CD4-positive, alpha-beta T cell (primary cell): ENCODE results near the gene GDF15. TPM values are rescaled to one million over a fixed set of nuclear protein-coding genes. Genes with fewer than 3 reads are reported as not detected.
A peak's percentile ranks its signal among the peaks of the same experiment; 100 is the strongest.

Experiments
- ATAC-seq: fragments of 200-7000 bp; cut with Tn5 transposase; one replicate; pipeline ENCODE4 v1.10.0; 2022; ENCODE audit warnings: mild to moderate bottlenecking; ENCODE audit not compliant: poor library complexity
- CTCF ChIA-PET: fragments of 350-600 bp; sonication (Branson Sonifier 250); formaldehyde crosslinking; loops from one replicate; lab custom pipeline; 2021; ENCODE audit warnings: antibody characterized with exemption, inconsistent platforms; lab: Charles Lee
- POLR2A ChIA-PET: fragments of 350-600 bp; sonication (Branson Sonifier 250); formaldehyde crosslinking; loops from one replicate; lab custom pipeline; 2021; ENCODE audit warnings: antibody characterized with exemption, inconsistent platforms; lab: Charles Lee
- DNase-seq, 14 experiments: peaks; one replicate each; pipeline ENCODE4 v3.0.0-alpha.2; 2013 to 2020; ENCODE audit warnings: mixed read lengths in 2 of 14
- H3K27ac ChIP-seq, 2 donors: one replicate each; pipeline versions ENCODE4 v1.5.1 to v1.7.0; 2013; ENCODE audit warnings: low read length in 2 of 2, low read depth in 1 of 2, mild to moderate bottlenecking in 1 of 2
- H3K27me3 ChIP-seq, 2 experiments: 1 replicate in 1 of 2; 2 replicates in 1 of 2; pipeline versions ENCODE4 v1.6.1 to v1.7.0; 2013; ENCODE audit warnings: low read length in 2 of 2, control low read depth in 1 of 2, mild to moderate bottlenecking in 1 of 2, moderate library complexity in 1 of 2; ENCODE audit not compliant: insufficient read depth in 2 of 2, control insufficient read depth in 1 of 2
- H3K36me3 ChIP-seq: one replicate; pipeline ENCODE4 v1.6.1; 2013; ENCODE audit warnings: low read length, control low read depth; ENCODE audit not compliant: insufficient read depth
- H3K4me1 ChIP-seq: one replicate; pipeline ENCODE4 v1.6.1; 2013; ENCODE audit warnings: low read length, control low read depth; ENCODE audit not compliant: insufficient read depth
- H3K4me3 ChIP-seq: one replicate; pipeline ENCODE4 v1.5.1; 2013; ENCODE audit warnings: mild to moderate bottlenecking, low read length, moderate library complexity
- H3K9me3 ChIP-seq, 2 experiments: 1 replicate in 1 of 2; 2 replicates in 1 of 2; pipeline versions ENCODE4 v1.6.1 to v1.7.0; 2013; ENCODE audit warnings: low read length in 2 of 2, mild to moderate bottlenecking in 2 of 2, control low read depth in 1 of 2, moderate library complexity in 1 of 2; ENCODE audit not compliant: control insufficient read depth in 1 of 2, insufficient read depth in 1 of 2
- H3K27ac Mint-ChIP-seq: one replicate; pipeline ENCODE4 v1.8.0; 2020; ENCODE audit warnings: mixed read lengths
- H3K27me3 Mint-ChIP-seq: one replicate; pipeline ENCODE4 v1.8.0; 2021; ENCODE audit warnings: mixed read lengths
- H3K36me3 Mint-ChIP-seq: one replicate; pipeline ENCODE4 v1.8.0; 2021; ENCODE audit warnings: low read depth, mixed read lengths
- H3K4me1 Mint-ChIP-seq: one replicate; pipeline ENCODE4 v1.8.0; 2021; ENCODE audit warnings: low read depth, mixed read lengths
- H3K4me3 Mint-ChIP-seq: one replicate; pipeline ENCODE4 v1.8.0; 2020; ENCODE audit warnings: mild to moderate bottlenecking, mixed read lengths
- H3K9me3 Mint-ChIP-seq: one replicate; pipeline ENCODE4 v1.8.0; 2020; ENCODE audit warnings: mixed read lengths
- intact Hi-C, 2 experiments: fragments of 100-400 bp; cut with DNase I in 1 of 2; cut with micrococcal nuclease in 1 of 2; formaldehyde crosslinking; loops; one replicate each; pipeline versions ENCODE4 v1.15.1 to v1.9.0; 2023 to 2025; cut with DNase I, micrococcal nuclease
- total RNA-seq, 174 experiments: library from RNA in 2 of 174; stranded (reverse) in 2 of 174; gene quantifications; one replicate each; pipeline ENCODE4 v1.2.3 and lab custom pipeline; 2021 to 2026
- TF ChIP-seq, protein P1 (sequence below): fragments of 200-600 bp; IDR thresholded peaks from one replicate; pipeline ENCODE4 v1.8.0; 2022; ENCODE audit warnings: antibody characterized with exemption, mild to moderate bottlenecking

GDF15 gene
- total RNA-seq, 2 experiments from 2014 or later: not detected

GRCh38 chr19:18373407-18373891 lies 12.5 kb upstream of the GDF15 start:
- POLR2A ChIA-PET: no interaction called here
- Mint-ChIP-seq H3K36me3 (no peaks in the 10 kb centered on the region), H3K4me3 (no peak overlapping the region)

DNA sequence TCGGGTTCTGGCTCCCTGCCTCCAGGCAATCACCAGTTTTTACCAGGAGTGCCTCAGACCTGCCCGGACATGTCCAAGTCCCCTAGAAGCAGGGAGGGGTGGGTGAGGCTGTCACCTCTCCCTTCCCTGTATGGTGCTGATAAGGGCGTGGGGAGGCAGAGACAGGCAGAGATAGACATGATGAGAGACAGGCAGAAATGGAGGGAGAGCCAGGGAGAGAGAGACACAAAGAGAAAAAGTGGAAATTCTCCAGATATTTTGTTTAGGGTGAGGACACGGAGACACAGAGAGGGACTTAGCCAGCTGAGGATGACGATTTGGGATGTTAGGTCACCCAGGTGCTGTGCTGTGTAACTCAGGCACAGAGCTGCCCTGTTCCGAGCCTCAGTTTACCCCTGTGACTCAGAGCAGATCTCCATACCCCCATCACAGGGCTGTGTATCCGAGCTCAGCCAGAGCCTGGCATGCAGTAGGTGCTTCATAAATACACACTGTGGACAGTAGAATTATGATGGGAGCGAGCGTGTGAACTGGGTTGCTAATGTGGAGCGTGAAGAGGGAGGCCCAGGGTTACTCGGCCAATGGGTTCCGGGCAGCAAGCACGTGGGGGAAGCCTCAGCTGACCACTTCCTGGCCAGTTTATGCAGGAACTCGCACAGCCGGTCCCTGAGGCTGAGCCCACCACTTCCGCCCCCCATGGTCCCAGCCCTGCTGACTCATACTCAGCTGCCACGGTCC lies 11.9 kb upstream of the GDF15 start:
- Histone ChIP-seq H3K36me3 (no peaks in the 10 kb centered on the region), H3K9me3 (no peaks in the 10 kb centered on the region), H3K27ac (no peak overlapping the region), H3K4me3 (no peak overlapping the region), H3K27me3 (no peaks in the 10 kb centered on the region), H3K4me1 (peaks cover 14% of the 10 kb centered on the region)
- Mint-ChIP-seq H3K27ac (no peak overlapping the region), H3K27me3 (peaks cover 8% of the 10 kb centered on the region), H3K9me3 (no peaks in the 10 kb centered on the region), H3K4me1 (peaks cover 6% of the 10 kb centered on the region), H3K36me3 (no peaks in the 10 kb centered on the region), H3K4me3 (no peak overlapping the region)
- intact Hi-C loops: no loop called here
- ATAC-seq (peak; percentile 37), DNase-seq (peak in 8 of 14 experiments; percentile 7 to 81 (median 32))
- ChIA-PET CTCF (no interaction called here), POLR2A (no interaction called here)
- TF ChIP-seq, protein P1, sequence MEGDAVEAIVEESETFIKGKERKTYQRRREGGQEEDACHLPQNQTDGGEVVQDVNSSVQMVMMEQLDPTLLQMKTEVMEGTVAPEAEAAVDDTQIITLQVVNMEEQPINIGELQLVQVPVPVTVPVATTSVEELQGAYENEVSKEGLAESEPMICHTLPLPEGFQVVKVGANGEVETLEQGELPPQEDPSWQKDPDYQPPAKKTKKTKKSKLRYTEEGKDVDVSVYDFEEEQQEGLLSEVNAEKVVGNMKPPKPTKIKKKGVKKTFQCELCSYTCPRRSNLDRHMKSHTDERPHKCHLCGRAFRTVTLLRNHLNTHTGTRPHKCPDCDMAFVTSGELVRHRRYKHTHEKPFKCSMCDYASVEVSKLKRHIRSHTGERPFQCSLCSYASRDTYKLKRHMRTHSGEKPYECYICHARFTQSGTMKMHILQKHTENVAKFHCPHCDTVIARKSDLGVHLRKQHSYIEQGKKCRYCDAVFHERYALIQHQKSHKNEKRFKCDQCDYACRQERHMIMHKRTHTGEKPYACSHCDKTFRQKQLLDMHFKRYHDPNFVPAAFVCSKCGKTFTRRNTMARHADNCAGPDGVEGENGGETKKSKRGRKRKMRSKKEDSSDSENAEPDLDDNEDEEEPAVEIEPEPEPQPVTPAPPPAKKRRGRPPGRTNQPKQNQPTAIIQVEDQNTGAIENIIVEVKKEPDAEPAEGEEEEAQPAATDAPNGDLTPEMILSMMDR: no peak

More at GRCh38 chr19:18373407-18373891, 12.5 kb upstream of the GDF15 start:
- no peak for ATAC-seq
- no peaks in the 10 kb centered on the region for H3K9me3 ChIP-seq
- DNase-seq: no peak
- no peak overlapping the region for H3K27ac Mint-ChIP-seq
- H3K27ac ChIP-seq: no peak overlapping the region
- peaks cover 14% of the 10 kb centered on the region for H3K4me1 ChIP-seq
- CTCF ChIA-PET: no interaction called here
- peaks cover 6% of the 10 kb centered on the region for H3K4me1 Mint-ChIP-seq
- intact Hi-C loops: no loop called here
- no peaks in the 10 kb centered on the region for H3K36me3 ChIP-seq
- TF ChIP-seq, protein P1: no peak
- no peak overlapping the region for H3K4me3 ChIP-seq
- peaks cover 8% of the 10 kb centered on the region for H3K27me3 Mint-ChIP-seq
- H3K27me3 ChIP-seq: no peaks in the 10 kb centered on the region
- H3K9me3 Mint-ChIP-seq: no peaks in the 10 kb centered on the region

DNA sequence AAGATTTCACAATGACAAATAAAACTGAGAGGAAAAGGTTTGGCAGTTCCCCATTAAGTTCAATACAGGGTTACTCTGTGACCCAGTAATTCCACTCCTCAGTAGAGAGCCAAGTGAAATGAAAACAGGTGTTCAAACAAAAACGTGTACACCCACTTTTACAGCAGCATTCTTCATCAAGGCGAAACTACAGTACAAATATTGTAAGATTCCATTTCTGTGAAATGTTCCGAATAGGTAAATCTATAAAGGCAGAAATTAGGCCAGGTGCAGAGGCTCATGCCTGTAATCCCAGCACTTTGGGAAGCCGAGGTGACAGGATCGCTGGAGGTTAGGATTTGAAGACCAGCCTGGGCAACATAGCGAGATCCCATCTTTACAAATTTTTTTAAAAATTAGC lies 8.9 kb upstream of the GDF15 start:
- peaks cover 6% of the 10 kb centered on the region for H3K4me1 Mint-ChIP-seq
- no peaks in the 10 kb centered on the region for H3K36me3 Mint-ChIP-seq
- Histone ChIP-seq H3K27ac (no peak overlapping the region), H3K27me3 (peaks cover 0 to under 1% of the 10 kb centered on the region in 2 experiments), H3K4me3 (no peak overlapping the region), H3K36me3 (no peaks in the 10 kb centered on the region), H3K9me3 (no peaks in the 10 kb centered on the region), H3K4me1 (peaks cover 14% of the 10 kb centered on the region)
- TF ChIP-seq, protein P1: no peak
- H3K4me3 Mint-ChIP-seq: no peak overlapping the region
- peaks cover 14% of the 10 kb centered on the region for H3K27me3 Mint-ChIP-seq
- ATAC-seq (no peak), DNase-seq (no peak)
- POLR2A ChIA-PET: no interaction called here
- H3K9me3 Mint-ChIP-seq: no peaks in the 10 kb centered on the region
- intact Hi-C loops: no loop called here
- no peak overlapping the region for H3K27ac Mint-ChIP-seq
- CTCF ChIA-PET: no interaction called here
